SU-DHL-6 (cell line): Measurements from ENCODE around the gene C3orf70.

Source experiments
- H2AFZ ChIP-seq: fragments of 200-600 bp; sonication (generic); 2 replicates; pipeline ENCODE4 v1.6.1; 2014; ENCODE audit warnings: low read depth, mild to moderate bottlenecking, moderate library complexity, mixed read lengths, antibody characterized with exemption, low read length; ENCODE audit not compliant: severe bottlenecking
- H3F3A ChIP-seq: fragments of 200-600 bp; shearing (Covaris generic); 2 replicates; pipeline ENCODE4 v1.6.0; 2016; ENCODE audit warnings: antibody characterized with exemption, mild to moderate bottlenecking; ENCODE audit not compliant: insufficient read depth
- H3K27ac ChIP-seq: fragments of 200-600 bp; sonication (generic); 2 replicates; pipeline ENCODE4 v1.5.1; 2016; ENCODE audit warnings: low read depth, mild to moderate bottlenecking, low read length, moderate library complexity, mixed read lengths
- H3K27me3 ChIP-seq: fragments of 200-600 bp; sonication (generic), shearing (Covaris generic); 2 replicates; pipeline ENCODE4 v1.6.0; 2014; ENCODE audit warnings: mild to moderate bottlenecking, low read length
- H3K36me3 ChIP-seq: fragments of 200-600 bp; sonication (generic); 2 replicates; pipeline ENCODE4 v1.6.1; 2014; ENCODE audit warnings: mild to moderate bottlenecking, low read length, mixed read lengths
- H3K4me2 ChIP-seq: fragments of 300-600, 200-600 bp; shearing (Covaris generic), sonication (generic); 2 replicates; pipeline ENCODE4 v1.6.0; 2014; ENCODE audit warnings: low read length, low read depth, mild to moderate bottlenecking; ENCODE audit not compliant: poor library complexity, severe bottlenecking
- H3K4me3 ChIP-seq: fragments of 200-600 bp; sonication (generic); 2 replicates; pipeline ENCODE4 v1.5.1; 2014; ENCODE audit warnings: antibody characterized with exemption, low read length, mild to moderate bottlenecking, mixed read lengths; ENCODE audit not compliant: insufficient read depth, poor library complexity, severe bottlenecking
- H3K79me2 ChIP-seq: fragments of 200-600 bp; sonication (generic); 2 replicates; pipeline ENCODE4 v1.6.1; 2014; ENCODE audit warnings: mild to moderate bottlenecking, low read length, moderate library complexity; ENCODE audit not compliant: insufficient read depth
- H3K9ac ChIP-seq: fragments of 200-600 bp; sonication (generic); 2 replicates; pipeline ENCODE4 v1.7.0; 2014; ENCODE audit warnings: mild to moderate bottlenecking, low read length
- H3K9me2 ChIP-seq: fragments of 200-600 bp; sonication (generic); replicated peaks from 2 replicates; pipeline ENCODE4 v1.6.1; 2014; ENCODE audit warnings: low read length; ENCODE audit not compliant: insufficient read depth
- H3K9me3 ChIP-seq: fragments of 200-600 bp; sonication (generic); 2 replicates; pipeline ENCODE4 v1.6.1; 2014; ENCODE audit warnings: low read length, mixed read lengths; ENCODE audit not compliant: insufficient read depth
- H4K20me1 ChIP-seq: fragments of 200-600 bp; sonication (generic); 2 replicates; pipeline ENCODE4 v1.6.1; 2014; ENCODE audit warnings: low read depth, mild to moderate bottlenecking, antibody characterized with exemption, low read length, moderate library complexity, mixed read lengths
- CTCF ChIP-seq: fragments of 200-600 bp; sonication (generic); IDR thresholded peaks from one replicate; pipeline ENCODE4 v1.5.1; 2017; ENCODE audit warnings: antibody characterized with exemption, mild to moderate bottlenecking, low read length, moderate library complexity; ENCODE audit not compliant: insufficient read depth, poor library complexity, severe bottlenecking
- EZH2phosphoT487 ChIP-seq: fragments of 200-600 bp; sonication (generic), shearing (Covaris generic); conservative IDR thresholded peaks from 2 replicates; pipeline ENCODE4 v1.6.1; 2018; ENCODE audit warnings: mild to moderate bottlenecking, antibody characterized with exemption, low read length, moderate library complexity, mixed read lengths

Gene C3orf70

GRCh38 chr3:185151101-185151963, 1.5 kb downstream of the C3orf70 start:
- Histone ChIP-seq H3F3A (no peaks in the 10 kb centered on the region), H4K20me1 (no peaks in the 10 kb centered on the region), H3K79me2 (no peaks in the 10 kb centered on the region), H3K36me3 (no peaks in the 10 kb centered on the region), H3K27me3 (no peaks in the 10 kb centered on the region), H3K4me2 (peak overlapping the region; percentile 42), H3K9me2 (no peaks in the 10 kb centered on the region), H3K4me3 (no peak overlapping the region), H3K27ac (no peak overlapping the region), H3K9me3 (no peaks in the 10 kb centered on the region), H2AFZ (no peak overlapping the region), H3K9ac (no peak overlapping the region)
- TF ChIP-seq CTCF (no peak), EZH2phosphoT487 (no peak)

GRCh38 chr3:185150561-185150960, 2.3 kb downstream of the C3orf70 start:
- H3K27me3 ChIP-seq = no peaks in the 10 kb centered on the region
- no peaks in the 10 kb centered on the region for H3F3A ChIP-seq
- H3K9me2 ChIP-seq = no peaks in the 10 kb centered on the region
- H3K36me3 ChIP-seq = no peaks in the 10 kb centered on the region
- H3K79me2 ChIP-seq = no peaks in the 10 kb centered on the region
- no peak overlapping the region for H3K4me2 ChIP-seq
- no peaks in the 10 kb centered on the region for H4K20me1 ChIP-seq
- no peak for TF ChIP-seq CTCF
- H3K9me3 ChIP-seq = no peaks in the 10 kb centered on the region
- no peak overlapping the region for H3K4me3 ChIP-seq
- H2AFZ ChIP-seq = no peak overlapping the region
- H3K9ac ChIP-seq = no peak overlapping the region
- H3K27ac ChIP-seq = no peak overlapping the region

GRCh38 chr3:185149591-185149990, 3.3 kb downstream of the C3orf70 start:
- no peaks in the 10 kb centered on the region for H3F3A ChIP-seq
- no peaks in the 10 kb centered on the region for H3K27me3 ChIP-seq
- no peaks in the 10 kb centered on the region for H4K20me1 ChIP-seq
- no peaks in the 10 kb centered on the region for H3K9me2 ChIP-seq
- H2AFZ ChIP-seq = no peak overlapping the region
- H3K79me2 ChIP-seq = no peaks in the 10 kb centered on the region
- H3K4me2 ChIP-seq = no peak overlapping the region
- H3K9ac ChIP-seq = no peak overlapping the region
- no peak for TF ChIP-seq CTCF
- no peak for TF ChIP-seq EZH2phosphoT487
- no peaks in the 10 kb centered on the region for H3K9me3 ChIP-seq
- H3K4me3 ChIP-seq = no peak overlapping the region
- no peaks in the 10 kb centered on the region for H3K36me3 ChIP-seq
- no peak overlapping the region for H3K27ac ChIP-seq
